ENCODE results near the gene TSPAN9.

GRCh38 chr12:3083241-3083920 lies 6.2 kb downstream of the TSPAN9 start:
- TF ChIP-seq CTCF (IDR thresholded peaks at IDR 0.05) = no peak
- no peak for TF ChIP-seq POLR2A (IDR thresholded peaks at IDR 0.05)

All from tibial nerve (tissue), 3 donors.